ENCODE results near the gene KRT73.

- TF ChIP-seq CTCF (IDR thresholded peaks at IDR 0.05) (peak; percentile 76 to 83 (median 82)), POLR2A (IDR thresholded peaks at IDR 0.05) (no peak), POLR2AphosphoS5 (IDR thresholded peaks at IDR 0.05) (peak in 1 of 3 donors; percentile 44)
Measured at GRCh38 chr12:52582971-52583456, 35.3 kb downstream of the KRT73 start.
